Chondrocyte (in vitro differentiated cells): ENCODE results near the gene PSD2. TPM values are rescaled to one million over a fixed set of nuclear protein-coding genes. Genes with fewer than 3 reads are reported as not detected.

Experiments
- DNase-seq: peaks from one replicate; pipeline ENCODE4 v3.0.0; 2021; ENCODE audit warnings: mixed read lengths, low spot score
- H3K27ac Mint-ChIP-seq: one replicate; pipeline ENCODE4 v1.8.0; 2021; ENCODE audit warnings: mild to moderate bottlenecking, moderate library complexity, mixed read lengths; ENCODE audit not compliant: unreplicated experiment
- H3K27me3 Mint-ChIP-seq: 2 replicates; pipeline ENCODE4 v1.8.0; 2021; ENCODE audit warnings: low read depth, mixed read lengths
- H3K36me3 Mint-ChIP-seq: 2 replicates; pipeline ENCODE4 v1.8.0; 2021; ENCODE audit warnings: low read depth, mixed read lengths
- H3K4me1 Mint-ChIP-seq: 2 replicates; pipeline ENCODE4 v1.8.0; 2021; ENCODE audit warnings: low read depth, mild to moderate bottlenecking, mixed read lengths
- H3K4me3 Mint-ChIP-seq: one replicate; pipeline ENCODE4 v1.8.0; 2021; ENCODE audit warnings: mild to moderate bottlenecking, moderate library complexity, mixed read lengths; ENCODE audit not compliant: unreplicated experiment
- H3K9me3 Mint-ChIP-seq: 2 replicates; pipeline ENCODE4 v1.8.0; 2021; ENCODE audit warnings: low read depth, mixed read lengths
- total RNA-seq: library from RNA; stranded (reverse); gene quantifications from 3 replicates; pipeline ENCODE4 v1.2.1, GENCODE V29; 2021
- TF ChIP-seq, protein P1 (sequence below): fragments of 200-600 bp; sonication (generic); IDR thresholded peaks from 2 replicates; pipeline ENCODE4 v1.5.0; 2021; ENCODE audit warnings: antibody characterized with exemption, mild to moderate bottlenecking, moderate library complexity

PSD2 gene
- total RNA-seq, 1 donor from 2014 or later: 0.47 TPM

DNA sequence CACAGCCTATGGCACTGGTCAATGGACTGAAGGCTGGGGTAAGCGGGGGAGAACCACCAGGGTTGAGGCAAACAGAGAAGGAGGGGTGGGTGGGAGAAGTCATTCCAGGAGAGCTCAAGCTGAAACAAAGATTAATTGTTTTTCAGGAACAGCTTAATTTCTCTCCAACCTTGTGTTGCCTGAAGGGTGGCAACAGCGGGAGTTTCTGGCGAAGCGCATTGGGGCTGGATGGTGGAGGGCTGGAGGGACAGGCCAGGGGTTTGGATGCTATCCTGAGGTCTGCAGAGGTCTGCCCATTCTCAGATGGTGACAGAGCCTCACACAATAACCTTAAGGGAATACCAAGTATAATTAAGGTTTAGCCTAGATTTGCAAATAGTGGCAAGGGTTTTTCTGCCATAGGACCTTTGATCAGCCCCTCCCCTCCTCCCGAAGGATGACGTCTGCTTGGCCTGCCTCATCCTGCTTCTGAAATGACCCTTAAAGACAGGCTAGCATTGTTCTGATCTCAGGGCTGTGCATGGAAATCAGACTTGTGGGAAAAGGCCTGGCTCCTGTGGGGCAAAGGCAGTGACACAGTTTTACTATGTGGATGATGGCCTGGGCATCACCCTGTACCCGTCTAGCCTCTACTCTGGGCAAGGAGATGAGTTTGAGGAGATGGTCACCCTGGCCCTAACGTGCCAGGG is 32.7 kb downstream of the PSD2 start:
- Mint-ChIP-seq H3K4me3 (no peak overlapping the region), H3K27ac (no peak overlapping the region), H3K36me3 (peaks cover 14% of the 10 kb centered on the region), H3K27me3 (peaks cover 59% of the 10 kb centered on the region), H3K9me3 (peaks cover 7% of the 10 kb centered on the region), H3K4me1 (no peaks in the 10 kb centered on the region)
- DNase-seq: no peak
- TF ChIP-seq, protein P1, sequence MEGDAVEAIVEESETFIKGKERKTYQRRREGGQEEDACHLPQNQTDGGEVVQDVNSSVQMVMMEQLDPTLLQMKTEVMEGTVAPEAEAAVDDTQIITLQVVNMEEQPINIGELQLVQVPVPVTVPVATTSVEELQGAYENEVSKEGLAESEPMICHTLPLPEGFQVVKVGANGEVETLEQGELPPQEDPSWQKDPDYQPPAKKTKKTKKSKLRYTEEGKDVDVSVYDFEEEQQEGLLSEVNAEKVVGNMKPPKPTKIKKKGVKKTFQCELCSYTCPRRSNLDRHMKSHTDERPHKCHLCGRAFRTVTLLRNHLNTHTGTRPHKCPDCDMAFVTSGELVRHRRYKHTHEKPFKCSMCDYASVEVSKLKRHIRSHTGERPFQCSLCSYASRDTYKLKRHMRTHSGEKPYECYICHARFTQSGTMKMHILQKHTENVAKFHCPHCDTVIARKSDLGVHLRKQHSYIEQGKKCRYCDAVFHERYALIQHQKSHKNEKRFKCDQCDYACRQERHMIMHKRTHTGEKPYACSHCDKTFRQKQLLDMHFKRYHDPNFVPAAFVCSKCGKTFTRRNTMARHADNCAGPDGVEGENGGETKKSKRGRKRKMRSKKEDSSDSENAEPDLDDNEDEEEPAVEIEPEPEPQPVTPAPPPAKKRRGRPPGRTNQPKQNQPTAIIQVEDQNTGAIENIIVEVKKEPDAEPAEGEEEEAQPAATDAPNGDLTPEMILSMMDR: no peak

DNA sequence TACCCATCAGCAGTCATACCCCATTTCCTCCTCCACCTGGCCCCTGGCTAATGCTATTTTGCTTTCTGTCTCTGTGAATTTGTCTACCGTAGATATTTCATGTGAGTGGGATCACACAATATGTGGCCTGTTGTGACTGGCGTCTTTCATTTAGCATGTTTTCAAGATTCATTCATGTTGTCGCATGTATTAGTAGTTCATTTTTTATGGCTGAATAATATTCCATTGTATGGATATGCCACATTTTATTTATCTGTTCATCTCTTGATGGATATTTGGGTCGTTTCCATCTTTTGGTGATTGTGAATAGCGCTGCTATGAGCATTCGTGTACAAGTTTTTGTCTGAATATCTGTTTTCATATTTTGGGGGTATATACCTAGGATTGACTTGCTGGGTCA is 33.9 kb downstream of the PSD2 start:
- Mint-ChIP-seq H3K27me3 (peaks cover 65% of the 10 kb centered on the region), H3K9me3 (peaks cover 7% of the 10 kb centered on the region), H3K36me3 (peaks cover 14% of the 10 kb centered on the region), H3K27ac (no peak overlapping the region), H3K4me3 (no peak overlapping the region), H3K4me1 (no peaks in the 10 kb centered on the region)
- TF ChIP-seq, protein P1: no peak
- no peak for DNase-seq

DNA sequence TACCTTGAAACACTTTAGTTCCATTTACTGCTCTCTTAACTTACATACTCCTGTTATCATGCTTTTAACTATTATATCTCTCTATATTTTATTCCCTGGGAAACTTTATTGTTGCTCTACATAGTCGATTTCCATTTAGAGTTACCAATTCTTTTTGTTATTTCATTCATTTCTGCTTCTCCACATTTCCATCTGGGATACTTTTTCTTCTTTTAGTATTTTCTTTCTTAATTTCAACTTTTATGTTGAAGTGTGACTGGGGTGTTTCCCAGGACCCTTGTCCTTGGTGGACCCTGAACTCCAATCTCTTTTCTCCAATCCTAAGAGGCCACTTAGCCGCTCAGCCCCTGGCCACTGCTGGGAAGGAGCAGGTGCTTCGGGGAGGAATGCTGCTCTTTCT is 36.0 kb downstream of the PSD2 start:
- DNase-seq: no peak

DNA sequence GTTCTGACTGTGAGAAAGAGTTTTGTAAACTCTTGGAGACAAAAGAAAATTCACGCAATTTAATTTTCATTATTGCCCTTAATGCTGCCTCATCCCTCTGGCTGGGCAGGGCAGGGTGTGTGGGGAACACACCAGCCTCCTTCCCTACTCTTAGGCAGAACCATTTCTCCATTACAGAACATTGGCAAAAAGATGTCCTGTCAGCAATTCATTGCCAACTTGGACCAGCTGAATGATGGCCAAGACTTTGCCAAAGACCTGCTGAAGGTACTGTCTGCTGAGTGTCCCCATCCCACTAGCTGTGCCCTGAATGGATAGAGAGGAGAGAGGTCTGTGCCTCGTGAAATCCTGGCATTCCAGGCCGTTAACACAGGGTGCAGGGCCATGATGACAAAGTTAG is 37.9 kb downstream of the PSD2 start:
- Mint-ChIP-seq H3K36me3 (peaks cover 1% of the 10 kb centered on the region), H3K27ac (no peak overlapping the region), H3K27me3 (peaks cover 47% of the 10 kb centered on the region), H3K4me3 (no peak overlapping the region), H3K9me3 (peaks cover 4% of the 10 kb centered on the region), H3K4me1 (no peaks in the 10 kb centered on the region)
- TF ChIP-seq, protein P1: no peak
- no peak for DNase-seq

More for the DNA sequence above, 36.0 kb downstream of the PSD2 start:
- no peak overlapping the region for H3K27ac Mint-ChIP-seq
- H3K36me3 Mint-ChIP-seq: peaks cover 8% of the 10 kb centered on the region
- TF ChIP-seq, protein P1: no peak
- H3K4me3 Mint-ChIP-seq: no peak overlapping the region
- peaks cover 58% of the 10 kb centered on the region for H3K27me3 Mint-ChIP-seq
- no peaks in the 10 kb centered on the region for H3K4me1 Mint-ChIP-seq
- H3K9me3 Mint-ChIP-seq: peaks cover 7% of the 10 kb centered on the region

DNA sequence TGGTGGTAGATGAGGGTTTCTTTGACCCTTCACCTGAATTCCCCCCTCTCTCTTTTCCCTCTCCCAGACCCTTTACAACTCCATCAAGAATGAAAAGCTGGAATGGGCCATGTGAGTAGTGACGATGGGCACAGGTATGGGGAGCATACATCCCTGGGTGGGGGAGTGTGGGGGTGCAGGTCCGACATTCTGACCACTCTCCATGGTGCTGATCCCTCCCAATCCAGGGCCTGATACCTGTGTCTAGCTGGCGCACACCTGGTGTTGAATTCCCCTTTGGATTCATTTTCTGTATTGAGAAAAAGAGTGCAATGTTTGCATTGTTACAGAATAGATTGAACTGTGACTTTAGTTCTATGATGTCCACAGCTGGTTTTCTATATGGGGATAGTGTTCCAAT is 40.0 kb downstream of the PSD2 start:
- no peak overlapping the region for H3K27ac Mint-ChIP-seq
- H3K9me3 Mint-ChIP-seq: no peaks in the 10 kb centered on the region
- TF ChIP-seq, protein P1: no peak
- DNase-seq: no peak
- H3K36me3 Mint-ChIP-seq: peaks cover 1% of the 10 kb centered on the region
- H3K4me1 Mint-ChIP-seq: no peaks in the 10 kb centered on the region
- H3K27me3 Mint-ChIP-seq: peaks cover 41% of the 10 kb centered on the region
- H3K4me3 Mint-ChIP-seq: no peak overlapping the region
